Suppressor macrophage treated with lipopolysaccharide for 1 hour (primary cell): ENCODE data around the gene RPAP3.
"Not testable (repeated sequence)": the region's sequence is repeated elsewhere in the genome, so short reads cannot be mapped to it uniquely, and the experiment has no call there.

Source experiments
- DNase-seq, 3 donors: peaks; one replicate each; pipeline ENCODE4 v3.0.0-alpha.2; 2020 to 2022

RPAP3 gene

GRCh38 chr12:47667935-47668334 lies 37.9 kb downstream of the RPAP3 start:
- DNase-seq = not testable (repeated sequence)

- peak; percentile 50 to 65 (median 52) for DNase-seq
Measured at GRCh38 chr12:47652521-47653234, 53.2 kb downstream of the RPAP3 start.

DNA sequence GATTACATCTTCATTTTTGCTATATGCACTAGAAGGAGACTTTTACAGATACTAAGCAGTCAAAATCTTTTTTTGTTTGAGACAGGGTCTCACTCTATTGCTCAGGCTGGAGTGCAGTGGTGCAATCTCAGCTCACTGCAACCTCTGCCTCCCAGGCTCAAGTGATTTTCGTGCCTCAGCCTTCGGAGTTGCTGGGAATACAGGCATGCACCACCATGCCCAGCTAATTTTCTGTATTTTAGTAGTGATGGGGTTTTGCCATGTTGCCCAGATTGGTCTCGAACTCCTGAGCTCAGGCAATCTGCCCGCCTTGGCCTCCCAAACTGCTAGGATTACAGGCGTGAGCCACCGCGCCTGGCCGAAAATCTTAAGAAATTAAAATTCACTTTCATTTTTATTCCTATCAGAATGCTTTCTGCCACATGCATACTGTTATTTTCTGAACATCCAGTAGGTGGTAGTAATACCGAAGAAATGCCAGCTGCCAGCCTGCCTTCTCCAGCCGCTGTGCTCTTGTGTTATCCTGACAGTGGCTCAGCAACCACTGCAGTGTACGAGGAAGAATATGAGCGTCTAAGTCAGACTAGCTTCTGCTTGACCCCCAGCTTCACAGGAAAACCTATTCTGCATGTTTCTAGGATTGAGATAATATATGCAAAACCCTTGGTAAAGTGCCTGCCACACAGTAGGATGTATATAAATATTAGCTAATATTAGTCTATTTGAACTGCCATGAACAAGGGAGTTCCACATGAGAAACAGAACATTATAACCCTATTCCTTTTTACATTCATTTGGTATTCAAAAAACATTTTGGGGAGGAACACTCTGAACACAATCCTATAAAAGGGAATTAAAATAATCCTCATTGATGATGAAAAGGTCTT lies 54.2 kb downstream of the RPAP3 start:
- DNase-seq = peak; percentile 79 to 84 (median 83)

DNA sequence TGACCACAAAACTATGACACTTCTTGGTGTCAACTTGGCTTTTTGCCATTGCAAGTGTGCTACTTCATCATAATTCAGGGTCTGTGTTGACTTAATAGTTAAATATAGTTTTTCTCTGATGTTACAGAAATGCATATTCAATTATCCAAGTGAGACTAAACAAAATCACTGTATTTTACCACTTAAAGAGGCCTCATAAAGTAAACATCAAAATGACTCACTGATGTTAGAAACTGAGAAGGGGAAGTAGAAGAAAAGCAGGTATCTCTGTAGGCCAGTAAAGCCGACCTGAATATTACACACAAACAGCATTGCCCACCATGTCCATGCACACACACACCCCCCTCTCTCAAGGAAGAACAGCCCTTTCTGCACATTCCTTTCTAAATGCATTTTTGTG lies 55.4 kb downstream of the RPAP3 start:
- DNase-seq = no peak

DNA sequence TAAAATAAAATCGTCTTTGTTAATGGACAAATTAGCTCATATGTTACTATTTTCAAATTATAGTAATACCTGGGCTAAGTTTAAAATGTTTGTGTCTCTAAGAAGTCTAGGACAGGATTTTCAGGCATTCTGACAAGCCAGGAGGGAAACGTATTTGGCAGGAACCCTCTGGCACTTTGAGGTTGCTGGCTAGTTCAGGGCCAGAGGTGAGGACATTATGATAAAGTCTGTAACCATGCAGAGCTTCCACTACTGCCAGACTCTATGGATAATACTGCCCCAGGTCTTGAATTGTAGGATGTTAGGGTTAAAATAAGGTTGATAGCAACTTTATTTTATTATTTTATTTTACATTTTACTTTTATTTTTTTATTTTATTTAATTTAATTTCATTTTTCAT lies 56.4 kb downstream of the RPAP3 start:
- DNase-seq = no peak

DNA sequence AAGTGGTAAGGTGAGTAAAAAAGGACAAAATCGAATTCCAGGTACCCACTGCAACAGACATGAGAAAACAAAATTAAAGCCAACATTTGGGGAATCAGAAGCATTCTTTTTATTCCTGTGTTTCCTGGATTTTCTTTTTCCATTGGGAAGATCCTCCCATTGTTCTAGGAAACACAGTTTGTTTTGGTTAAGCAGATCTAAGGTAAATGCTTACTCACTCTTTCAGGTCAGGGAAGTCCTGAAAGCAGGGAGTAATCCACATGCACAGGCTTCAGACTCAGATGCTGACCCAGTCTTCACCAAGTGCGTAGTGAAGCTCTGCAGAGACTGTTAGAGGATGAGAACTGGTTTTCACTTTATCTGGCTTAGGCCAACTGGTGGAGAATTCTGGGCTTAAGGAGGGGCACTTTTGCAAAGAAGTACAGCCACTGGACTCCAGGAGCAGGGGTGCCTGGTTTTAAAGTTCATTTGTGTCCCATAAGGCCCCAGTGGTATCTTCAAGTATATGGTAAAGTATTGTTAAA lies 57.7 kb downstream of the RPAP3 start:
- no peak for DNase-seq

DNA sequence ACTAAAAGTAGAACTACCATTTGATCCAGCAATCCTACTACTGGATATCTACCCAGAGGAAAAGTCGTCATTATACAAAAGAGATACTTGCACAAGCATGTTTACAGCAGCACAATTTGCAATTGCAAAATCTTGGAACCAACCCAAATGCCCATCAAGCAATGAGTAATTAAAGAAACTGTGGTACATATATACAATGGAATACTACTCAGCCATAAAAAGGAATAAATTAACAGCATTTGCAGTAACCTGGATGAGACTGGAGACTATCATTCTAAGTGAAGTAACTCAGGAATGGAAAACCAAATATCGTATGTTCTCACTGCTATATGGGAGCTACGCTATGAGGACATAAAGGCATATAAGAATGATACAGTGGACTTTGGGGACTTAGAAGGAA lies 63.5 kb downstream of the RPAP3 start:
- DNase-seq = not testable (repeated sequence)

GRCh38 chr12:47636908-47637780 lies 68.7 kb downstream of the RPAP3 start:
- DNase-seq = peak; percentile 54 to 61 (median 55)

DNA sequence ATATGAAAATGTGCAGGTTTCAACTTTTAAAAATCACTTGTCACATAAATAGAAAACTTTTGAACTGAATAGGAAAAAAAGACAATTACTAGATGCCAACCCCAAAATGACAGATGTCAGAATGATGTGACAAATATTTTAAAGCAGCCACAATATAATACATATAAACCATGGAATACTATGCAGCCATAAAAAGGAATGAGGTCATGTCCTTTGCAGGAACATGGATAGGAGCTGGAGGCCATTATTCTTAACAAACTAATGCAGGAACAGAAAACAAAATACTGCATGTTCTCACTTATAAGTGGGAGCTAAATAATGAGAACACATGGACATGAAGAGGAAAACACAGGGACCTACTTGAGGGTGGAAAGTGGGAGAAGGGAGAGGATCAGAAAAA lies 70.1 kb downstream of the RPAP3 start:
- DNase-seq = not testable (repeated sequence)

GRCh38 chr12:47634127-47634526 lies 71.7 kb downstream of the RPAP3 start:
- no peak for DNase-seq

DNA sequence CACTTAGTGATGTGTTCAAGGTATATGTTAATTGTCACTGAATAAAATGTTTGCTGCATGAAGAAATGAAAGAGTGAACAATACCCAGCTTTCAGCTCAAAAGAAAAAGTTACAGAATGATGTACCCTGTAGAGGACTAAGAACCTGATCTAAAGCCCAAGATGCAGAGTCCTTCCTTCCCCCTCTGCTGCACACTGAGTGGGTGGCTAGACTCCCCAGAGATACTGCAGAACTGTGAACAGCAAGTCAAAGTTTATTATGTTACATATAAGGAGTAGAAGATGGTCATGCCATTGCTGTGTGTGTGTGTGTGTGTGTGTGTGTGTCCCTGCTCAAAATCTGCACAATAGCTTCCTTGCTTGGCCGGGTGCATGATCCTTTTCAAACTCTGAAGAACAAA lies 83.9 kb downstream of the RPAP3 start:
- DNase-seq = no peak

DNA sequence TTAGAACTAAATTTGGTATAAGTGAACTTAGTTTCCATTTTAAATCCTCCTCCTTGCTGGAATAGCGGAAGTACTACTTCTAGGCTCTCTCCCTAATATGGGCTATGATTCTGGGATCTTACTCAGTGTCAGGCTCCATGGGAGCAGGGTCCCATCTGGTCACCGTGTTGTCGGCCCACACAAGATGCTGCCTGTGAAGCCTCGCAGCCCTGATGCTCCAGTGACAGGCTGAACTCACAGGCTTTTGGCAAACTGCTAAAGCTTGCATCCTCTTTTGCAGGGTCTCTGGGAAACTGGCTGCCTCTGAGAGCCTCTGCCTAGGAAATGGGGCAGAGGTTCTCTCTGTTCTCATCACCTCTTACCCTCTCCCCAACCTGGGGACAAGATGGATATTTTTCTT lies 88.4 kb downstream of the RPAP3 start:
- no peak for DNase-seq

GRCh38 chr12:47616440-47616839 lies 89.4 kb downstream of the RPAP3 start:
- peak in 2 of 3 donors; percentile 32 to 46 for DNase-seq

DNA sequence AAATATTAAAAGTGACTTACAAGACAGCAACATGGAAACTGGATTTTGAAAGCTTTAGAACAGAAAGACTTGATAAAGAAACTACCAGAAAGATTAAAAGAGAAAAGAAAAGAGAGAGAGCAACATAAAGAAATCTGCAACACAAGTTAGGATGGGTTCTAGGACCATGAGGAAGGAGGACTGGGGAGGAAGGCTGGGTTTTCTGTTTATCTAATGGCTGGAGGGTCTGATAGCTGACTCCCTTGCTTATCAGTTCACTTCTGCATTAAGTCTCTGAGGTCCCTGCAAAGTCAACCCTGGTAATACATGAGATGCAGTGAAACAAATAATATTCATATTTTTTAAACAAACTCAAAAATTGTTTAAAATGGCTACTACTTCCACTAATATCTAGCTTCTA lies 90.1 kb downstream of the RPAP3 start:
- DNase-seq = no peak

GRCh38 chr12:47614521-47614920 lies 91.3 kb downstream of the RPAP3 start:
- no peak for DNase-seq

DNA sequence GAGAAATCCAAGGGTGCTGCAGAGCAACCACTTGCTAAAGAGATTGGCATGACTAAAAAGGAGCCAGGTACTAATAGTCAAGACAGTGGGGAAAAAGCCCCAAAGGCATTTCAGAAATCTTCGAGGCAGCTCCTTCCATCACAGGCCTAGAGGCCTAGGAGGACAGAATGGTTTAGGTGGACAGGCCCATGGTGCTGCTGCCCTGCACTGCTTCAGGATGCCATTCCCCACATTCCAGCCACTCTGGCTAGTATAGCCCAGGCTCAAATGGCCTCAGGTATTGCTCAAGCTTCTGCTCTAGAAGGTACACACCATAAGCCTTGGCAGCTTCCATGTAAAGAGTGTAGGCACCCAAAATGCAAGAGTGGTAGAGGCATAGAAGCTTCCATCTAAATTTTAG lies 92.9 kb downstream of the RPAP3 start:
- no peak for DNase-seq

GRCh38 chr12:47611906-47612305 lies 93.9 kb downstream of the RPAP3 start:
- DNase-seq = no peak
